Measurements from ENCODE around the gene CDCP1. TPM values are rescaled to one million over a fixed set of nuclear protein-coding genes. Genes with fewer than 3 reads are reported as not detected.

CDCP1 gene
- polyA plus RNA-seq, 3 donors, result 0.42 to 1.3 (median 0.52) TPM

DNA sequence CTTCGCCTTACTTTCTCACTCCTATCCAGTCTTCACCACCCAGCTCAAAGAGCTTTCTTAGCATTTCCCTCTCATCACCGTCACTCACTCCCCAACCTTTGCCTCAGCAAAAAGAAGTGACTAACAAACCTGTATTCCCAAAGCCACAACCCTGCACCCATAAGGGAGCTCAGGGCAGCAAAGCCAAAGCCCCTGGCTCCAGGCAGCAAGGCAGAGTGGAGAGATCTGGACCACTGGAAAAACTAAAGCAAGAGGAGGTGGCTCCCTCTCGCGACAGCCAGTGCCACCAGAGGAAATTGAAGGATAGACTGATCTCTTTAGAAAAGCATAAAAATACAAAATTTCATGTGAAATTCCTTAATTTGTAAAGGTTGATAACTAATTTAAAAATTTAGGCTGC, 25.1 kb upstream of the CDCP1 start:
- Histone ChIP-seq H3K9me3 (replicated peaks in 1 of 2; ENCODE audit: control insufficient read depth in 1 of 2, insufficient read depth in 1 of 2, low read length in 2 of 2) (no peaks in the 10 kb centered on the region), H3K36me3 (replicated peaks in 1 of 2; ENCODE audit: control insufficient read depth in 1 of 2, insufficient read depth in 2 of 2, low read length in 2 of 2) (no peaks in the 10 kb centered on the region), H3K4me2 (replicated peaks; ENCODE audit: extremely low read depth, low read length, poor library complexity, severe bottlenecking) (no peak overlapping the region), H2AFZ (ENCODE audit: insufficient read depth, low read depth, low read length, poor library complexity, severe bottlenecking) (no peak overlapping the region), H3K9ac (ENCODE audit: insufficient read depth, low read length, poor library complexity, severe bottlenecking) (no peak overlapping the region), H3K79me2 (ENCODE audit: insufficient read depth, low read length) (no peaks in the 10 kb centered on the region), H3K4me1 (ENCODE audit: control insufficient read depth in 1 of 2, insufficient read depth in 2 of 2, low read length in 2 of 2) (peaks cover 16 to 32% of the 10 kb centered on the region in 2 donors), H3K27ac (ENCODE audit: low read depth in 1 of 2, low read length in 2 of 2) (no peak overlapping the region), H4K20me1 (ENCODE audit: insufficient read depth, low read length) (no peaks in the 10 kb centered on the region), H3K4me3 (replicated peaks in 1 of 3; ENCODE audit: low read depth in 2 of 3, low read length in 3 of 3) (no peak overlapping the region), H3K27me3 (ENCODE audit: control insufficient read depth in 2 of 2, insufficient read depth in 2 of 2, low read length in 2 of 2) (no peaks in the 10 kb centered on the region)
- WGBS (ENCODE audit: insufficient coverage), result 80% methylated on average over 1 of the region's 4 CpGs
- no peak overlapping the region for H3K4me3 Mint-ChIP-seq
- intact Hi-C loops (cut with micrococcal nuclease), result loop anchor here (5.0 kb wide), 2 partner anchors 34 to 36 kb away; no protein-coding TSS in a partner anchor
- H3K36me3 Mint-ChIP-seq, result peaks cover 0 to 5% of the 10 kb centered on the region in 2 donors
- H3K9me3 Mint-ChIP-seq, result peaks cover 0 to 2% (median 0%) of the 10 kb centered on the region in 7 donors
- peaks cover 40% of the 10 kb centered on the region for H3K4me1 Mint-ChIP-seq
- DNase-seq, result no peak
- peaks cover 0 to 1% (median 0%) of the 10 kb centered on the region in 3 donors for H3K27me3 Mint-ChIP-seq (ENCODE audit: low read depth in 3 of 3)
- H3K27ac Mint-ChIP-seq, result peak overlapping the region in 3 of 7 donors; percentile 39 to 77 (median 57)
- TF ChIP-seq, protein P1, sequence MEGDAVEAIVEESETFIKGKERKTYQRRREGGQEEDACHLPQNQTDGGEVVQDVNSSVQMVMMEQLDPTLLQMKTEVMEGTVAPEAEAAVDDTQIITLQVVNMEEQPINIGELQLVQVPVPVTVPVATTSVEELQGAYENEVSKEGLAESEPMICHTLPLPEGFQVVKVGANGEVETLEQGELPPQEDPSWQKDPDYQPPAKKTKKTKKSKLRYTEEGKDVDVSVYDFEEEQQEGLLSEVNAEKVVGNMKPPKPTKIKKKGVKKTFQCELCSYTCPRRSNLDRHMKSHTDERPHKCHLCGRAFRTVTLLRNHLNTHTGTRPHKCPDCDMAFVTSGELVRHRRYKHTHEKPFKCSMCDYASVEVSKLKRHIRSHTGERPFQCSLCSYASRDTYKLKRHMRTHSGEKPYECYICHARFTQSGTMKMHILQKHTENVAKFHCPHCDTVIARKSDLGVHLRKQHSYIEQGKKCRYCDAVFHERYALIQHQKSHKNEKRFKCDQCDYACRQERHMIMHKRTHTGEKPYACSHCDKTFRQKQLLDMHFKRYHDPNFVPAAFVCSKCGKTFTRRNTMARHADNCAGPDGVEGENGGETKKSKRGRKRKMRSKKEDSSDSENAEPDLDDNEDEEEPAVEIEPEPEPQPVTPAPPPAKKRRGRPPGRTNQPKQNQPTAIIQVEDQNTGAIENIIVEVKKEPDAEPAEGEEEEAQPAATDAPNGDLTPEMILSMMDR (IDR thresholded peaks at IDR 0.05), result no peak

- TF ChIP-seq, protein P1 (IDR thresholded peaks at IDR 0.05), result no peak
- H3K4me1 Mint-ChIP-seq, result peaks cover 51% of the 10 kb centered on the region
- Histone ChIP-seq H3K79me2 (ENCODE audit: insufficient read depth, low read length) (no peaks in the 10 kb centered on the region), H3K4me2 (replicated peaks; ENCODE audit: extremely low read depth, low read length, poor library complexity, severe bottlenecking) (no peak overlapping the region), H2AFZ (ENCODE audit: insufficient read depth, low read depth, low read length, poor library complexity, severe bottlenecking) (peak overlapping the region; percentile 16), H4K20me1 (ENCODE audit: insufficient read depth, low read length) (no peaks in the 10 kb centered on the region), H3K9ac (ENCODE audit: insufficient read depth, low read length, poor library complexity, severe bottlenecking) (no peak overlapping the region), H3K27ac (ENCODE audit: low read depth in 1 of 2, low read length in 2 of 2) (peak overlapping the region in 1 of 2 donors; percentile 7), H3K36me3 (replicated peaks in 1 of 2; ENCODE audit: control insufficient read depth in 1 of 2, insufficient read depth in 2 of 2, low read length in 2 of 2) (no peaks in the 10 kb centered on the region), H3K4me1 (ENCODE audit: control insufficient read depth in 1 of 2, insufficient read depth in 2 of 2, low read length in 2 of 2) (peaks cover 26 to 44% of the 10 kb centered on the region in 2 donors), H3K27me3 (ENCODE audit: control insufficient read depth in 2 of 2, insufficient read depth in 2 of 2, low read length in 2 of 2) (no peaks in the 10 kb centered on the region), H3K4me3 (replicated peaks in 1 of 3; ENCODE audit: low read depth in 2 of 3, low read length in 3 of 3) (no peak overlapping the region), H3K9me3 (replicated peaks in 1 of 2; ENCODE audit: control insufficient read depth in 1 of 2, insufficient read depth in 1 of 2, low read length in 2 of 2) (no peaks in the 10 kb centered on the region)
- DNase-seq, result peak in 2 of 3 donors; percentile 19 to 35
- peaks cover 0 to 5% of the 10 kb centered on the region in 2 donors for H3K36me3 Mint-ChIP-seq
- whole genome bisulfite sequencing (ENCODE audit: insufficient coverage), result 91% methylated on average over 1 of the region's 3 CpGs
- peaks cover 0 to 3% (median 0%) of the 10 kb centered on the region in 7 donors for H3K9me3 Mint-ChIP-seq
- H3K4me3 Mint-ChIP-seq, result no peak overlapping the region
- intact Hi-C loops (cut with micrococcal nuclease), result loop anchor here (5.0 kb wide), 2 partner anchors 33 to 37 kb away; no protein-coding TSS in a partner anchor
- H3K27ac Mint-ChIP-seq, result peak overlapping the region in 5 of 7 donors; percentile 3 to 85 (median 77)
- H3K27me3 Mint-ChIP-seq (ENCODE audit: low read depth in 3 of 3), result peaks cover 0 to 1% (median 0%) of the 10 kb centered on the region in 3 donors
These were observed 23.9 kb upstream of the CDCP1 start for GRCh38 chr3:45170096-45170495.
